GM19372 (cell line): ENCODE results near the gene CCDC92.

Experiments
- ATAC-seq: cut with Tn5 transposase; IDR thresholded peaks from one replicate; pipeline ENCODE4 v1.9.1; 2021; ENCODE audit warnings: mild to moderate bottlenecking, low read depth, moderate library complexity; ENCODE audit not compliant: unreplicated experiment

The CCDC92 gene

DNA sequence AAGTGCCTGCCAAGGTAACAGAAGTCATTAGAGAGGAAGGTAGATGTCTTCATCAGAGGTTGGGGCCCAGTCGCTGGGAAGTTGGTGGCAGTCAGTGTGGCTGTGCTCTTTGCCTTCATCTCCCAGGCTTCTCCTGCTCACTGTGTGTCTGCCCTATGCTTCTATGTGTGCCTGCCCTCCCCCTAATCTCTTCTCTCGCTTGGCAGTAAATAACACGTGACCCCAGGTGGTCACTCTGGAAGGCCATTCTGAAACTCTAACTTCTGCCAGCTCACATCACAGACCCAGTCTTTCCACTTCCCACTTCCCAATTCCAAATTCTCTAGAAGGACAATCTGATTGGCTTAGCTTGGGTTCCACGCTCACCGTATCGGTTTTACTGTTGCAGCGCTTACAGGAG lies 9.6 kb upstream of the CCDC92 start:
- no peak for ATAC-seq

GRCh38 chr12:123979566-123979965 lies 6.9 kb upstream of the CCDC92 start:
- no peak for ATAC-seq

GRCh38 chr12:123976227-123976826 lies 3.7 kb upstream of the CCDC92 start:
- no peak for ATAC-seq

GRCh38 chr12:123973552-123974341 lies 1.1 kb upstream of the CCDC92 start:
- no peak for ATAC-seq

DNA sequence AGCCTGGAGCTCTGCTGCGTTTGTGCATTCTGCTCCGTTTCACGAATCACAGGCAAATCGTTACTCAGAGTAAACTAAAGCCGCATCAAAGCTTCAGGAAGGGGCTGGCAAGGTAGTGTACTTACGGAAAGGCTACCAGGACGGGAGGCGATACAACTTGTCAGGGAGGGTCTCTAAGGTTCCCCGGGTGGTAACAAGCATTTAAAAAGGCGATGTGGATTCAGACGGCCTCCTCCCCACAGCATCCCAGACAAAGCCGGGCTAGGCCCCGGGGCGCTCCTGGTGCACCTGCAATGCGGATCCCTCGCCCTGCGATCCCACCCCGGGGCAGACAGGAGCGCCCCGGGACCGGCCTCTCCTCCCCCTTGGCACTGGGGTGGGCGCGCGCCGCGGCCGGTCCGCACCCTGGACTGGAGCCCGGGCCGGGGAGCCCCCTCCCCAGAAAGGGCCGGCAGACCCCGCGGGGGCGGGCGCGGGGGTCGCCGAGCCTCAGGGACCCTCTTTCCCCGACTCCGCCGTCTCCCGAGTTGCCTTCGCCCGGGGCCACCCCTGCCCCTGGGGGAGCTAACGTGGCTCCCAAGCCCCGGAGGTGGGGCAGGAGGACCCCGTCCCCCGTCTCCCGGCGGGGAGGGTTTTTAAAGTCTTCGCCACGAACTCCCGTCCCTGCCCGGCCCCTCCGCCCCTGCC lies 718 bp downstream of the CCDC92 start:
- peak; percentile 1 for ATAC-seq

GRCh38 chr12:123971449-123971769 lies 1.2 kb downstream of the CCDC92 start:
- ATAC-seq = no peak

DNA sequence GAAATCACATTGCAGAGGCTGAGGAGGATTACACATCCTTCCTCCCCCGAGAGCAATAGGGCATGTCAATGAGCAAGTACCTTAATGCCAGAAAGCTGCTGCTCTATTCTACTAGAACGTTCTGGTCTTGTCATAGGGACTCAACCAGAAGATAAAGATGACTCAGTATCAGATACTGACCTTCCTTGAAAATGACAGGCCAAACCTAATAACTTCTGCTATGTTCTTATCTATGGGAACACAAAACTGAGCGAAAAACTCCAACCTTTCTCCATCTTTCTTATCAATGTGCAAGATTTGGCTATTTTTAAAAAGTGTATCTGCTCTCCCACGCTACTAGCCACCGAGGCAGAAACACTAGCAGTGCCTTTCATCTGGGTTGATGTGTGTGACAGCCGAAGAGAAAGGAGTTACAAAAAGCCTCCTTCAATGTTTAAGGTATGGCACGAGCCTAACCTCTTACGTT lies 5.5 kb downstream of the CCDC92 start:
- ATAC-seq = no peak

GRCh38 chr12:123966596-123966995 lies 6.0 kb downstream of the CCDC92 start:
- no peak for ATAC-seq

- ATAC-seq = no peak
Observed at GRCh38 chr12:123965382-123965781, 7.2 kb downstream of the CCDC92 start.

- ATAC-seq = no peak
Observed at GRCh38 chr12:123963821-123964220, 8.8 kb downstream of the CCDC92 start.

DNA sequence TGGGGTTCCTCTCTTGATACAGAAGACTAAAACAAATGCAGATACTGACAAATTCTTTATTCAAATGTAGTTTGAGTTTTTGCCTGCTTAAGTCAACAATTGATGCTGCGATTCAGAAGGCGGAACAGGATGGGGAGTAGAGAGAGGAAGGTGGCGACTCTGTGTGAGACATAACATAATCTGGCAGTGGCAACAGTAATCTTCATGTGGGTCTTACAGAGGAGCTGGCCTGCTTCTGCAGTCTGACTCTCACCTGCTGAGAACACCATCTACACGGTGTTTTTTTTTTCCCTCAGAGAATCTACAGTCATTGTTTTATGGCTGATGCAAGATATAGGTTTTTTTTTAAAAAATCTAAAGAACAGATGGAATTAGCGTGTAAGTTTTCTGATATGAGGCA lies 10.1 kb downstream of the CCDC92 start:
- ATAC-seq = no peak

- no peak for ATAC-seq
Observed at GRCh38 chr12:123961585-123962345, 10.9 kb downstream of the CCDC92 start.

DNA sequence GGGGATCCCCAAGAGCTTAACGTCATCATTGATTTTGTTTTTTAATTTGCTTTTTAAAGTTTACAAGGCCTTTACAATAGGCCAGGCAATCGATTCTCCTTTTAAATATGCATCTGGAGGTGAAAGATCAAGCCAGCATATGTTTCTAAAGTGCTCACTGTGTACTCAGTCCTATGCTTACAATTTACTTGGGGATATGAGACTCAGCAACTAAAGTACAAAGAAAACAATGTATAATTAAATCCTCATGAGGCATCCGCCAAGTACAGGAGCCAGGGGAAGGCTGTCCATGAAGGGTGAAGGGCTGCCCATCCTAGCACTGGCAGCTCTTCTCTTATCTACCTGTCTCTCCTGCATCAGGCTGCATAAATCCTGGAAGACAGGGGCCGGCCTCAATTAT lies 11.8 kb downstream of the CCDC92 start:
- no peak for ATAC-seq

GRCh38 chr12:123960029-123960735 lies 12.4 kb downstream of the CCDC92 start:
- no peak for ATAC-seq

GRCh38 chr12:123958876-123959275 lies 13.8 kb downstream of the CCDC92 start:
- ATAC-seq = no peak

DNA sequence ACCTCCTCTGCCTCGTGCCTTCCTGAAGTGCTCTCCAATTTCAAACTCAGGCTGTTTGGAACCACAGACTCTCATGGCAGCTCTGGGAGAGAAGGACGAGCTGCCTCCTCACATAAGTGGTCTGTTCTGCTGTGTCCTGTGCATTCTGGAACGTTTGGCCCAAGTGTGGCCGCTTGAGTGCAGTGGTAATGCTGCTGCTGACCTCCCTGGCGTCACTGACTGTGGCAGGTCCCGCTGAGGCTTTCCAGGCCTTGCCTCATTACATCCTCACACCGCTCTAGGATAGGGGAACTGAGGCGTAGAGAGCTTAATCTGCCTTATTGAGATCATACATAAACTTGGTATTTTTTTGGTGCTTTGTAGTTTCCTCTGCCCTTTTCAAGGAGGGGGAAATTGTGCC lies 14.2 kb downstream of the CCDC92 start:
- no peak for ATAC-seq

GRCh38 chr12:123957196-123957595 lies 15.4 kb downstream of the CCDC92 start:
- ATAC-seq = no peak

DNA sequence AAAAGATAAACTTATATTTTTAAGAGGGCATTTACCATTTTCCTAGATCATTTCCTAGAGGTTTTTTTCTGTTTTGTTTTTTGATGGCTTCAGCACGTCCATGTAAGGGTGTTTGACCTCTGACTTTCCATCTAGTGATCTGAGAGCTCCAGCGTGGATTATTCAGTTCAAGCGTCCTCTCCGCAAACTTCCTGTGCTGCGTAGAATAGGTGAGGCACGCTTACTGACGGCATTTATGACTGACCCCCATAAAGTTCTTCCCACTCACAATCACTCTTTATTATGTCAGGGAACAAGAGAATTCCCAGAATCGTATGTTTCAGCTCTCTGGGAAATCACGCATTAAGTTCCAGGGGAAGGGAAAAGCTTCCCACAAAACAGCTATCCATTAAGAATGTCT lies 16.4 kb downstream of the CCDC92 start:
- ATAC-seq = no peak

DNA sequence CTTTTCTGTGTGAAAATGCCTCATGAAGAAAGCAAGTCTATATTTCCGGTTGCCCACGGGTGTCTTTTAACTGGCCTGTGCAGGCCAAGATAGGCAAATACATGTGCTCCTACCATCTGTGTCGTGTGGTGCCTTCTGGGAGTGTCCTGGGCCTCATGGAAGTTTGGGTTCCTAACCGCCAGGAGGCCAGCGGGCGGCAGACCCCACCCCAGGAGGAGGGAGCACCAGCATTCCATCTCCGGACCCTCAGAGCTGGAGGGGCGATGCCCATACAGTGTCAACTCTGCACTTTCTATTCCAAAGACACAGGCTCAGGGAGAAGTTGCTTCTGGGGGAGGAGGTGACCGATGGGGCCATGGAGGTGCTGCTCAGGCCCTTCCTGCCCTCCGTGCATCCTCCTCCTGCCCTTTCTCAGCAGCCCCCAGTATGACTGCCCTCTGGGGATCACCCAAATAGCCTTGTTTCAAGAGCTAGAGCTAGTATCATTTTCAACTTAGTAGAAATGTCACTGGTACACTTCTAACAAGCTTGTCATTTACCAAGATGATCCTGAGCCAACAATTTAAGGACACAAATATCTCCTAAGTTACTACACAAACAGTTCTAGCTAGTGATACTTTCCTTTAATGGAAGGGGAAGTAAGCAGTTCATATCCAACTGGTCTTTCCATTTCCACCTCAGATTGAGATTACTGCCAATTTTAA lies 17.8 kb downstream of the CCDC92 start:
- ATAC-seq = no peak

- no peak for ATAC-seq
Observed at GRCh38 chr12:123952037-123952436, 20.6 kb downstream of the CCDC92 start.
